ENCODE results near the gene PWWP2B.

The PWWP2B gene

GRCh38 chr10:132447446-132448247 is 50.6 kb downstream of the PWWP2B start:
- DNase-seq (ENCODE audit: low read depth) = peak; percentile 33

- DNase-seq (ENCODE audit: low read depth) = no peak
Observed at GRCh38 chr10:132448248-132448731, 51.3 kb downstream of the PWWP2B start.

- DNase-seq (ENCODE audit: low read depth) = no peak
Observed at GRCh38 chr10:132449051-132449810, 52.2 kb downstream of the PWWP2B start.

GRCh38 chr10:132449811-132450181 is 52.8 kb downstream of the PWWP2B start:
- DNase-seq (ENCODE audit: low read depth) = no peak

GRCh38 chr10:132450466-132450824 is 53.4 kb downstream of the PWWP2B start:
- DNase-seq (ENCODE audit: low read depth) = no peak

- DNase-seq (ENCODE audit: low read depth) = no peak
Observed at GRCh38 chr10:132450825-132451505, 54.0 kb downstream of the PWWP2B start.

GRCh38 chr10:132451506-132452215 is 54.7 kb downstream of the PWWP2B start:
- DNase-seq (ENCODE audit: low read depth) = no peak

- DNase-seq (ENCODE audit: low read depth) = no peak
Observed at GRCh38 chr10:132452216-132452650, 55.2 kb downstream of the PWWP2B start.

GRCh38 chr10:132452651-132453469 is 55.9 kb downstream of the PWWP2B start:
- peak; percentile 90 for DNase-seq (ENCODE audit: low read depth)

GRCh38 chr10:132453470-132453861 is 56.5 kb downstream of the PWWP2B start:
- DNase-seq (ENCODE audit: low read depth) = no peak

GRCh38 chr10:132454296-132455198 is 57.5 kb downstream of the PWWP2B start:
- no peak for DNase-seq (ENCODE audit: low read depth)

- DNase-seq (ENCODE audit: low read depth) = no peak
Observed at GRCh38 chr10:132455441-132455971, 58.5 kb downstream of the PWWP2B start.

- no peak for DNase-seq (ENCODE audit: low read depth)
Observed at GRCh38 chr10:132455986-132456847, 59.2 kb downstream of the PWWP2B start.

GRCh38 chr10:132456881-132457280 is 59.9 kb downstream of the PWWP2B start:
- DNase-seq (ENCODE audit: low read depth) = no peak

- DNase-seq (ENCODE audit: low read depth) = no peak
Observed at GRCh38 chr10:132457328-132458070, 60.5 kb downstream of the PWWP2B start.

- DNase-seq (ENCODE audit: low read depth) = no peak
Observed at GRCh38 chr10:132458071-132458585, 61.1 kb downstream of the PWWP2B start.

GRCh38 chr10:132458586-132459300 is 61.7 kb downstream of the PWWP2B start:
- peak; percentile 53 for DNase-seq (ENCODE audit: low read depth)
